Measurements from ENCODE around the gene VSX2.

VSX2 gene

DNA sequence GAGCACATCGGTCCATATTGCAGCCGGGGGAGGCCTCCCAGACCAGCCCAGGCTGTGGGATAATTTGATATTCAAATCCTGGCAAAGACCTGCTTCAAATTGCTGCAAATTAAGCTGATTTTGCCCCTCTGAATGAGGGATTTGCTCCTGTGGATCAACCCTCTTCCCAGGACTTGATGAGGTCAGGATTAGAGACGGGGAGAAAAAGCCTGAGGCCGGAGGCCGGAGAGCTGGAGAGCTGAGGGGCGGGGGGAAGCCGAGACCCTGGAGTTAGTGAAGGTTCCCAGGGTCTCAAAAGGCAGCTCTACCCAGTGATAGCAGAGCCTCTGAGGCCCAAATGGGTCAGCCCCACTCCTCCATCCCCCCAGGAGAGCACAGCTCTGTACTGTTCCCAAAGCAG, 17.5 kb upstream of the VSX2 start:
- DNase-seq (ENCODE audit: low read depth), result no peak

GRCh38 chr14:74223016-74223415, 16.2 kb upstream of the VSX2 start:
- no peak for DNase-seq (ENCODE audit: low read depth)

DNA sequence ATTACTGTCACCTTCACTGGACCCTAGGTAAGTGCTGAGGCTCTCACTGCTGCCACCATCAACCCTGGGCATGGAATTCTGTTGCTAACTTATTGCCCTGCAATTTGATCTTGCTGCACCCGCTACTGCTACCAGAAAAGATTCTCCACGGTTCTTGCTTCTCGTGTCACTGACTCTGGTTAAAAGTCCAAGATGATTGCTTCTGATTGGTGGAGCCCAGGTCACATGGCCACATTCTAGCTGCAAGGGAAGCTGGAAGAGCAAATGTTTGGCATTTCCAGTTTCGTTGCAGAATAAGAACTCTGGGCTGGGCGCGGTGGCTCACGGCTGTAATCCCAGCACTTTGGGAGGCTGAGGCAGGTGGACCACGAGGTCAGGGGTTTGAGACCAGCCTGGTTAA, 7.5 kb upstream of the VSX2 start:
- no peak for DNase-seq (ENCODE audit: low read depth)

GRCh38 chr14:74235017-74235416, 4.2 kb upstream of the VSX2 start:
- DNase-seq (ENCODE audit: low read depth), result no peak

DNA sequence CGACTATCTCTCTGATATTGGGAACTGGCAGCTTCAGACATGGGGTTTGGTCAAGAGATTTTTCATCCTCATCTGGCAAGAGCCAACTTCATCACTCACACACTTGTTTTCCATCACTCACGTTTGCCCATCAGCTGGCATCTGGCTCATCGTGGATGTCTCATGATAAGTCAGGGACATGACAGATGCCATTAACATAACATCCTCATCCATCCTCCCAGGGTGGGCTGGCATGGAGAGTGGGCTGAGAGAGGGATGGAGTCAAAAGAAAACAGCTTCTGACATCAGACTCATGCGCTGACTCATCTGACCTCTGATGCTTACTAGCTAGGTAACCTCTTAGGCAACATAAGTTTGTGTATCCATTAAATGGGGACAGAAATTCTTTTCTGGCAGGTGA, 1.8 kb upstream of the VSX2 start:
- DNase-seq (ENCODE audit: low read depth), result no peak

- no peak for DNase-seq (ENCODE audit: low read depth)
These were observed 872 bp downstream of the VSX2 start for GRCh38 chr14:74239848-74240793.

GRCh38 chr14:74240794-74241651, 1.8 kb downstream of the VSX2 start:
- no peak for DNase-seq (ENCODE audit: low read depth)

DNA sequence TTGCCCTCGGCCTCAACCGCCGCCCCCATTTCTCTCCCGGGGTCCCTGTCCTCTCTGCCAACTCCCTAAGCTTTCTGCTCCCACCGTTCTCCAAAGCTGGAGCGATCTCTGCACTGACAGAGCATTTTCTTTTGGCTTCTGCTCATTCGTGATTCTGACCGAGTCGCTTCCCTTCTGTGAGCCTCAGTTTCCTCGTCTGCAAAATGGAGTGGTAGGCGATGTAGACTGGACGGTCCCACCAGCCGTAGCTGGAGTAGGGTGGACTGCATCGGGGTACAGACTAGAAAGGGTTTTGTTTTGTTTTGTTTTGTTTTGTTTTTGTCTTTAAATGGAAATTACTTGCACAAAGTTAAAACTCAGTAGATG, 2.4 kb downstream of the VSX2 start:
- DNase-seq (ENCODE audit: low read depth), result no peak

DNA sequence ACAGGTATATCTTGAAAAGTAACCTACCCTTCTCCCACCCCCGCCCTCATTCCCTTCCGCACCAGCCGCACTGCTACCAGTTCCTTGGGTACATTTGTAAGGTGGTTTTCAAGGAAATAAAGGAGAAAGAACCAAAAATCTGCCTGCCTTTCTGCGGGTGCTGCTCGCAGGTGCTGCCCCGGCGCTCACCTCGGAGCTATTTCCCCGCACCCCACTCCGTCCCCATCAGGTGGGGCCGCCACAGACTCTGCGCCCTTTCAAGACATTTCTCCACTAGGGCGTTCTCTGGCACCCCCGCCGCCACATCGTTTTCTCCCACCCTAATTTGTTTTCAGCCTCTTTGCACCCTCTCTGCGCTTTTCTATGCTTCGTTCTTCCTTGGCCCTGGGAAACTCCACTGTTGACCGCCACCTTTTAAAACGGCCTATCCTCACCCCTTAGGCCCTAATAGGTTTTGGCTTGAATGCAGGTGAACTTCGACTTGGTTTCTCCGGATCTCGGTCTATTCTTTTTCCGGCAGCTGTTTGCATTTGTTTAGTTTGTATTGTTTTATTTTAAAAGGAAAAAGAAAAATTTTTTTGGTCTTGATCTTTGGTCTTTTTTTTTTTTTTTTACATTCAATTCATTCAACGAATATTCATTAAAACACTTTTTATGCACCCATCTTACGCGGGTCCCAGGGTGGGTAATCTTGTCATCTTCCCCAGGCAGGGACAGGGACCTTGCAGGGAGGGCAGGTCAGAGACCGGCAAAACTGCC, 3.0 kb downstream of the VSX2 start:
- no peak for DNase-seq (ENCODE audit: low read depth)

GRCh38 chr14:74242780-74243042, 3.5 kb downstream of the VSX2 start:
- DNase-seq (ENCODE audit: low read depth), result no peak

DNA sequence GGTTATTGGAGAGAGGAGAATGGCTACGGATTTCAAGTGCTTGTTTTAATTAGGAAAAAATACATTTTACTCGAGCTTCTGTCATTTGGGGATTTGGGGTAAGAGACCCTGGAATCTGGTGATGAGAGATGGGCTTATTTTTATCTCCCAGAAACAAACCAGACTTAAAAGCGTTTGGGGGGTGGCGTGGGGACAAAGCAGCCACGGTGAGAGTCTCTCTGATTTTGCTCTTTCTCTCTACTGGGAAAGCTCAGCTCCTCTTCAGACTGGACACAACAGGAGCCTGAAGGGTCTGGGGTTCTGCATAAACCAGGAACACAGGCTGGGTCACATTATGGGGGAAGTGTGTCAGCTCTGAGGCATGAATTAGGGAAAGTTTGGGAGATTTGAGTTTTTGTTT, 3.8 kb downstream of the VSX2 start:
- no peak for DNase-seq (ENCODE audit: low read depth)

GRCh38 chr14:74244115-74244514, 4.9 kb downstream of the VSX2 start:
- no peak for DNase-seq (ENCODE audit: low read depth)

DNA sequence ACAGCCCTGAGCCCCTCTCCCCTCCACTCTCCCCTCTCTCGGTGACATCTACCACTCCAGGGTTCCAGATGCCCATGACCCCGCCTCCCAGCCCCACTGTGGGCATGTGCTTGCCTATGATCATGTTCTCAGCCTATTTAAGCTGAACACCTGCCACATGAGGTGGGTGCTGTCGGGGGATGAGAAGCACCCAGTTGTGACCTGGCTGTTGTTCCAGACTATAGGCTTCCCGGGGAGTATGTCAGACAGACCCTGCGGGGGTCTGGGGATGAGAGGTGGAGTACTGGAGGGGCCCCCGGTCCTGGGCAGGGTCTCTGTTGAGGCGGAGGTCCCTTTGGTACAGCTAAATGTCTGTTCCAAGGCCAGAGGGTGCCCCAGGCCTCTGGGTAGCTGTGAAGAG, 6.0 kb downstream of the VSX2 start:
- DNase-seq (ENCODE audit: low read depth), result no peak

DNA sequence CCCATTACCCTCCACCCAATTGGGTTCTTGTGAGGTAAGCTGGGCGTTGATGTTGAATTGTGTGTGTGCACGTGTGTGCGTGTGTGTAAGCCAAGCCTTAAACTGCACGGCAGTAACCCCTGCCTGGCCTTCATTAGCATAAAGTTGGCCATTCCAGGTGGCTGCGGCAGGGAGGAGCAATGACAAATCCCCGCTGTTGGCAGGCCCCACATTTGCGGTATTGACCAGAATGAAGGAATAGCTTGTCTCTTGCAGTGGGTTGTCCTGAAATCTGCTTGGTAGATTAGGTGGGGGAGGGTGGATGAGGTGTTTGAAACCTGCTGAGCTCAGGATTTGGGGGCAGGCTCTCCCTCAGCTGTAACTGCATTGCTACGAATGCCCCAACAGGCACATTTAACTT, 7.3 kb downstream of the VSX2 start:
- no peak for DNase-seq (ENCODE audit: low read depth)

- DNase-seq (ENCODE audit: low read depth), result no peak
These were observed 8.8 kb downstream of the VSX2 start for GRCh38 chr14:74248017-74248416.

DNA sequence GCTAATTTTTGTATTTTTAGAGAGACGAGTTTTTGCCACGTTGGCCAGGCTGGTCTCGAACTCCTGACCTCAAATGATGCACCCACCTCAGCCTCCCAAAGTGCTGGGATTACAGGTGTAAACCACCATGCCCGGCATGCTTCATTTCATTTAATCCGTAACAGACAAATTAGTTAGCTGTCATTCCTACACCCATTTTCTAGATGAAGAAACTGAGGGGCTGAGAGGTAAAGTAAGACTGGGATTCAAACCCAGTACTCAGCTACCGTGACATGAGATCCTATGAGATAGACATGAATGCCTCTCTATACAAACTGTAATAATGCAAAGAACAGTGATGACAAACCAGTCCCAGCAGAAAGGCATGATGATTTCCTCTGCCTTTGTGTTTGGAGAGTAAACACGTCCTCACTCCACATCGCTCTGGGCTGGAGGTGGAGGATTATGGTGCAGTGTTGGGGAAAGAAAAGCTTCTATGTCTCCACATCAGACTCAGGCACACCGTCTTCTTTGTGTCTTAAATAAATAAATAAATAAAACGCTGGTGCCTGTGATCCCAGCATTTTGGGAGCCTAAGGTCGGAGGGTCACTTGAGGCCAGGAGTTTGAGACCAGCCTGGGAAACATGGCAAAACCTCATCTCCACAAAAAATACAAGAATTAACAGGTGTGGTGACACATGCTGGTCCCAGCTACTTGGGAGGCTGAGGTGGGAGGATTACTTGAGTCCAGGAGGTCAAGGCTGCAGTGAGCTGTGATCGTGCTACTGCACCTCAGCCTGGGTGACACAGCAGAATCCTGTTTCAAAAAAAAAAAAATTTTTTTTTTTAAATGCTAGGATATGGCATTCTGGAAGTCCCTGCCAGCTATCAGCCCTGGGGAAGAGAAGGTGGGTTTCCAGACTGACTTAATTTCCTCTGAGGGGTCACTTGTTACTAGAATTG, 10.5 kb downstream of the VSX2 start:
- no peak for DNase-seq (ENCODE audit: low read depth)

DNA sequence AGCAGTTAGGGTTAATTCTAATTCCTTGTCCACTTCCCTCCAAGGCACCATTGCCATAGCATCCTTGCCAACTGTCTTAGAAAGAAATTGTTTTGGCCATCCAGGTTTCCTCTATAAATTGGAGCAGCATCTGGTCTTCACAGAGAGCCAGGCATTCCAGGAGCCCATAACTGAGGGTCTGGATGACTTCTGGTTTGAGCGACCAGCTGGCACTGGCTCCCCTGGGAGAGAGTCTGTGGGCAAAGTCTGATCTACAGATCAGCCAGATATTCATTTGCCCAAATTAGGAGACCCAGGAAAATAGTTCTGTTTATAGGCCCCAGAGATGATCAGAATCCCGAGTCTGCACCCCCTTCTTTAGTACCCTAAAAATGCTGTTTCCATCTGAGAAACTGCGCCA, 16.0 kb downstream of the VSX2 start:
- DNase-seq (ENCODE audit: low read depth), result no peak

GRCh38 chr14:74257078-74257940, 18.1 kb downstream of the VSX2 start:
- peak; percentile 26 for DNase-seq (ENCODE audit: low read depth)

GRCh38 chr14:74257941-74258763, 18.9 kb downstream of the VSX2 start:
- no peak for DNase-seq (ENCODE audit: low read depth)

GRCh38 chr14:74258764-74259035, 19.5 kb downstream of the VSX2 start:
- DNase-seq (ENCODE audit: low read depth), result no peak
